GM19328 (cell line): Measurements from ENCODE around the gene C1orf74.
"Not testable (repeated sequence)": the region's sequence is repeated elsewhere in the genome, so short reads cannot be mapped to it uniquely, and the experiment has no call there.

Experiments used
- ATAC-seq: cut with Tn5 transposase; IDR thresholded peaks from one replicate; pipeline ENCODE4 v1.9.1; 2021; ENCODE audit warnings: mild to moderate bottlenecking, moderate library complexity; ENCODE audit not compliant: unreplicated experiment

C1orf74 gene

GRCh38 chr1:209805875-209806760 is 21.8 kb upstream of the C1orf74 start, which contains the start of gene IRF6:
Gene IRF6, minus strand, starts transcription at chr1:209806142. Its CDS starts 4,729 bp downstream, at chr1:209801413.
- peak; percentile 94 for ATAC-seq

- no peak for ATAC-seq
Observed at GRCh38 chr1:209805341-209805781, 21.0 kb upstream of the C1orf74 start.

- no peak for ATAC-seq
Observed at GRCh38 chr1:209803568-209803967, 19.2 kb upstream of the C1orf74 start.

GRCh38 chr1:209802780-209803152 is 18.4 kb upstream of the C1orf74 start:
- no peak for ATAC-seq

GRCh38 chr1:209802117-209802779 is 17.9 kb upstream of the C1orf74 start:
- ATAC-seq = no peak

- ATAC-seq = no peak
Observed at GRCh38 chr1:209800984-209801834, 16.9 kb upstream of the C1orf74 start.

- no peak for ATAC-seq
Observed at GRCh38 chr1:209797978-209798639, 13.8 kb upstream of the C1orf74 start.

GRCh38 chr1:209793711-209794110 is 9.4 kb upstream of the C1orf74 start:
- not testable (repeated sequence) for ATAC-seq

- no peak for ATAC-seq
Observed at GRCh38 chr1:209791920-209792319, 7.6 kb upstream of the C1orf74 start.

GRCh38 chr1:209790286-209791193 is 6.2 kb upstream of the C1orf74 start:
- ATAC-seq = no peak

GRCh38 chr1:209789245-209789644 is 4.9 kb upstream of the C1orf74 start:
- ATAC-seq = no peak

- ATAC-seq = no peak
Observed at GRCh38 chr1:209787551-209787950, 3.2 kb upstream of the C1orf74 start.

- no peak for ATAC-seq
Observed at GRCh38 chr1:209786146-209786545, 1.8 kb upstream of the C1orf74 start.

- no peak for ATAC-seq
Observed at GRCh38 chr1:209785592-209785991, 1.2 kb upstream of the C1orf74 start.

GRCh38 chr1:209783386-209783785 is 973 bp downstream of the C1orf74 start:
- ATAC-seq = no peak

GRCh38 chr1:209780268-209780667 is 4.1 kb downstream of the C1orf74 start:
- no peak for ATAC-seq

- no peak for ATAC-seq
Observed at GRCh38 chr1:209778102-209778501, 6.3 kb downstream of the C1orf74 start.

GRCh38 chr1:209777587-209777986 is 6.8 kb downstream of the C1orf74 start:
- no peak for ATAC-seq

GRCh38 chr1:209775678-209776077 is 8.7 kb downstream of the C1orf74 start:
- ATAC-seq = no peak

- ATAC-seq = peak; percentile 69
Observed at GRCh38 chr1:209774592-209774991, 9.8 kb downstream of the C1orf74 start.
